Measurements from ENCODE around the gene INPP5A.

Gene INPP5A

GRCh38 chr10:132532179-132532578 is 5.4 kb upstream of the INPP5A start:
- H4K20me1 ChIP-seq (ENCODE audit: control insufficient read depth, insufficient read depth, low read depth, low read length), result no peaks in the 10 kb centered on the region
- no peaks in the 10 kb centered on the region for H3K36me3 ChIP-seq (ENCODE audit: control insufficient read depth, low read length)
- H3K27me3 ChIP-seq (ENCODE audit: control insufficient read depth, low read length), result no peaks in the 10 kb centered on the region
- H3K4me1 ChIP-seq (ENCODE audit: control insufficient read depth, low read length), result peaks cover 4% of the 10 kb centered on the region; the same call in 1 of the 2 replicates
- H3K79me2 ChIP-seq (ENCODE audit: control insufficient read depth, low read length), result 0 out of 2 replicates have a peak, but pooled peaks cover 3% of the 10 kb centered on the region
- no peaks in the 10 kb centered on the region for H3F3A ChIP-seq (ENCODE audit: control insufficient read depth, insufficient read depth)
- H3K9me3 ChIP-seq (ENCODE audit: control insufficient read depth, insufficient read depth, low read length), result no peaks in the 10 kb centered on the region
- H3K4me3 ChIP-seq (ENCODE audit: low read length), result no peak overlapping the region
- no peaks in the 10 kb centered on the region for H3K9me2 ChIP-seq (replicated peaks; ENCODE audit: control insufficient read depth, low read length)
- no peak overlapping the region for H3K27ac ChIP-seq (ENCODE audit: low read depth, low read length)
- no peak for TF ChIP-seq CTCF (IDR thresholded peaks at IDR 0.05; ENCODE audit: low read depth, low read length, poor library complexity, severe bottlenecking)
- TF ChIP-seq EZH2phosphoT487 (IDR thresholded peaks at IDR 0.05; ENCODE audit: borderline replicate concordance, low read length), result no peak
- no peak overlapping the region for H3K4me2 ChIP-seq (ENCODE audit: low read length)

GRCh38 chr10:132532749-132533560 is 4.6 kb upstream of the INPP5A start:
- no peaks in the 10 kb centered on the region for H4K20me1 ChIP-seq (ENCODE audit: control insufficient read depth, insufficient read depth, low read depth, low read length)
- no peak overlapping the region for H3K4me2 ChIP-seq (ENCODE audit: low read length)
- peaks cover 4% of the 10 kb centered on the region; the same call in 1 of the 2 replicates for H3K4me1 ChIP-seq (ENCODE audit: control insufficient read depth, low read length)
- 0 out of 2 replicates have a peak, but pooled peaks cover 3% of the 10 kb centered on the region for H3K79me2 ChIP-seq (ENCODE audit: control insufficient read depth, low read length)
- H3K27me3 ChIP-seq (ENCODE audit: control insufficient read depth, low read length), result no peaks in the 10 kb centered on the region
- no peaks in the 10 kb centered on the region for H3K9me3 ChIP-seq (ENCODE audit: control insufficient read depth, insufficient read depth, low read length)
- H3K36me3 ChIP-seq (ENCODE audit: control insufficient read depth, low read length), result no peaks in the 10 kb centered on the region
- TF ChIP-seq EZH2phosphoT487 (IDR thresholded peaks at IDR 0.05; ENCODE audit: borderline replicate concordance, low read length), result no peak
- H3F3A ChIP-seq (ENCODE audit: control insufficient read depth, insufficient read depth), result no peaks in the 10 kb centered on the region
- no peak overlapping the region for H3K4me3 ChIP-seq (ENCODE audit: low read length)
- no peak overlapping the region for H3K27ac ChIP-seq (ENCODE audit: low read depth, low read length)
- H3K9me2 ChIP-seq (replicated peaks; ENCODE audit: control insufficient read depth, low read length), result no peaks in the 10 kb centered on the region

- Histone ChIP-seq H3K9me3 (ENCODE audit: control insufficient read depth, insufficient read depth, low read length) (no peaks in the 10 kb centered on the region), H3K4me3 (ENCODE audit: low read length) (no peak overlapping the region), H3K79me2 (ENCODE audit: control insufficient read depth, low read length) (peaks cover 10% of the 10 kb centered on the region), H3F3A (ENCODE audit: control insufficient read depth, insufficient read depth) (no peaks in the 10 kb centered on the region), H3K27ac (ENCODE audit: low read depth, low read length) (no peak overlapping the region), H3K36me3 (ENCODE audit: control insufficient read depth, low read length) (no peaks in the 10 kb centered on the region), H4K20me1 (ENCODE audit: control insufficient read depth, insufficient read depth, low read depth, low read length) (no peaks in the 10 kb centered on the region), H3K9me2 (replicated peaks; ENCODE audit: control insufficient read depth, low read length) (no peaks in the 10 kb centered on the region), H3K4me1 (ENCODE audit: control insufficient read depth, low read length) (peaks cover 8% of the 10 kb centered on the region), H3K27me3 (ENCODE audit: control insufficient read depth, low read length) (no peaks in the 10 kb centered on the region), H3K4me2 (ENCODE audit: low read length) (no peak overlapping the region)
- TF ChIP-seq EZH2phosphoT487 (IDR thresholded peaks at IDR 0.05; ENCODE audit: borderline replicate concordance, low read length) (no peak), CTCF (IDR thresholded peaks at IDR 0.05; ENCODE audit: low read depth, low read length, poor library complexity, severe bottlenecking) (no peak)
Measured at GRCh38 chr10:132533571-132534260, 3.9 kb upstream of the INPP5A start.

Measured in DOHH2 (cell line).